GM10266 (cell line): Measurements from ENCODE around the gene LIN28A.

ENCODE experiments used
- DNase-seq: peaks from one replicate; pipeline ENCODE4 v3.0.0; 2012; ENCODE audit errors: extremely low spot score
- TF ChIP-seq, protein P1 (sequence below): IDR thresholded peaks from 2 replicates; pipeline ENCODE4 v1.5.1; 2012; ENCODE audit warnings: mild to moderate bottlenecking, low read depth; ENCODE audit not compliant: control insufficient read depth, insufficient read depth; ENCODE audit errors: missing control alignments

Gene LIN28A

DNA sequence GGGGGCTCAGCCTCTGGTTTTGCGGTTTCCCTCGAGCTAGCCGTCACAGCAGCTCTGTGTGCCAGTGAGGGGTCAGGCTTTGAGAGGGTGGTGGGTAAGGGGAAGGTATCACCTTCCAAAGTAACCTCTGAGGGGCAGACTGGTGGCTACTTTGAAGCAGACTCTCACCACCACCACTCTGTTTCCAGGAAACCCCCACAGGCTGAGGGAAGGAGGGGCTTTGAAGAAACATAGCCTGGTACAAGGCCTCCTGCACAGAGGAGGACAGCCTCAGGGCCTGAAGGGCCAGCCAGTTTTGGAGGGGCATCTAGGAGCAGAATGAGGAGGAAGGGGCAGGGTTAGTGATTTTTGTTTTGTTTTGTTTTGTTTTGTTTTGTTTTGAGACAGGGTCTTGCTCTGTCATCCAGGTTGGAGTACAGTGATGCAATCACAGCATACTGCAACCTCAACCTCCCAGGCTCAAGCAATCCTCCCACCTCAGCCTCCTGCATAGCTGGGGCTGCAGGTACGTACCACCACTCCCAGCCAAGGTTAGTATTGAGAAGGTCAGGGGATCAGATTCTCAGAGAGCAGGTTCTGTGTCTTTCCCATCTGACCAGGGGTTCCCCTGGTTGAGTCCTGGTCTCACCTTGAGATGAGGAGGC, 20.9 kb upstream of the LIN28A start:
- TF ChIP-seq, protein P1, sequence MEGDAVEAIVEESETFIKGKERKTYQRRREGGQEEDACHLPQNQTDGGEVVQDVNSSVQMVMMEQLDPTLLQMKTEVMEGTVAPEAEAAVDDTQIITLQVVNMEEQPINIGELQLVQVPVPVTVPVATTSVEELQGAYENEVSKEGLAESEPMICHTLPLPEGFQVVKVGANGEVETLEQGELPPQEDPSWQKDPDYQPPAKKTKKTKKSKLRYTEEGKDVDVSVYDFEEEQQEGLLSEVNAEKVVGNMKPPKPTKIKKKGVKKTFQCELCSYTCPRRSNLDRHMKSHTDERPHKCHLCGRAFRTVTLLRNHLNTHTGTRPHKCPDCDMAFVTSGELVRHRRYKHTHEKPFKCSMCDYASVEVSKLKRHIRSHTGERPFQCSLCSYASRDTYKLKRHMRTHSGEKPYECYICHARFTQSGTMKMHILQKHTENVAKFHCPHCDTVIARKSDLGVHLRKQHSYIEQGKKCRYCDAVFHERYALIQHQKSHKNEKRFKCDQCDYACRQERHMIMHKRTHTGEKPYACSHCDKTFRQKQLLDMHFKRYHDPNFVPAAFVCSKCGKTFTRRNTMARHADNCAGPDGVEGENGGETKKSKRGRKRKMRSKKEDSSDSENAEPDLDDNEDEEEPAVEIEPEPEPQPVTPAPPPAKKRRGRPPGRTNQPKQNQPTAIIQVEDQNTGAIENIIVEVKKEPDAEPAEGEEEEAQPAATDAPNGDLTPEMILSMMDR: no peak
- DNase-seq: no peak

DNA sequence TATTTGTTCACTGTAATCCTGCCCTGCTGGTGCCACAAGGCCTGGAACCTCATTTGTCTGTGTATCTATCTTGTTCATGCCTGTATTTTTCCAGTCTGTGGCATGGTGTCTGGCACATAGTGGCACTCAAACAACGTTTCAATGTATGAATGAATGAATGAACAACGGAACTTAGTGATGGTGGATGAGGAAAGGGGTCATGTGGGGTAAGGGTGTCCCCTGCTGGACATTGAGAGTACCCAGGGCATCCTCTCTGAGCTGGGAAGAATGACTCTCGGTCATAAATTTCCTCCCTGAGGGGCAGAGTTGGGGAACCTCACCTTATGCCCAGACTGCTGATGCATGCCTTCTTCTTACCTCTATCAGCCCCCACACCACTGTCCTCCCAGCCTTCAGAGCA, 19.2 kb upstream of the LIN28A start:
- TF ChIP-seq, protein P1: peak; percentile 46
- no peak for DNase-seq

DNA sequence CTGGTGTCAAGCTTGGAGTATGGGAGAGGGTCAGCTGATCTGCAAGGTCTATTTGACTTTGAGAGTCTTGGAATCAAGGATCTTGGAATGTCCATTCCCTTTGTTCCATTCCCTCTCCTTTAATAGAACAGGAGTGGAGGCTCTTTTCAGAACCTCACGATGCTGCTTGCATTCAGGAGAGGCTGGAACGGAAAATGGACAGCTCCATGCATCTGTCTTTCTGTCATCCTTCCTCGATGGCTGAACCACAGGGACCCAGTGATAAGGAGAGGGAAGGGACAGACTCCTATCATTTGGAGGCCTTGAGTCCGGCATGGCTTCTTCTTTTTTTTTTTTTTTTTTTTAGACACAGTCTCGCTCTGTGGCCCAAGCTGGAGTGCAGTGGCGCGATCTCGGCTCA, 14.9 kb upstream of the LIN28A start:
- TF ChIP-seq, protein P1: no peak
- DNase-seq: no peak

DNA sequence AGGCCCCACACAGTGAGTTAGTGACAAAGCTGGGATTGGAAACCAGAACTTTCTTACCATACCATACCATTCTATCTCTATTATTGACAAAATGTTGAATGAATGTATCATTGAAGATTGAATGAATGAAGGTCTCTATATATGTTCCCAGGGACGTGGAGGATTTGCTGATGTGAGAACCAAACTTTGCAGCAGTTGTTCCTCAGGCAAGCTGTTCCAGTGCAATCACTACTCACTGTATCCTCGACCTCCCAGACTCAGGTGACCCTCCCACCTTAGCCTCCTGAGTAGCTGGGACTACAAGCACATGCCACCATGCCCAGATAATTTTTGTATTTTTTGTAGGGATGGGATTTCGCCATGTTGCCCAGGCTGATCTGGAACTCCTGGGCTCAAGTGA, 11.6 kb upstream of the LIN28A start:
- DNase-seq: no peak
- TF ChIP-seq, protein P1: no peak

DNA sequence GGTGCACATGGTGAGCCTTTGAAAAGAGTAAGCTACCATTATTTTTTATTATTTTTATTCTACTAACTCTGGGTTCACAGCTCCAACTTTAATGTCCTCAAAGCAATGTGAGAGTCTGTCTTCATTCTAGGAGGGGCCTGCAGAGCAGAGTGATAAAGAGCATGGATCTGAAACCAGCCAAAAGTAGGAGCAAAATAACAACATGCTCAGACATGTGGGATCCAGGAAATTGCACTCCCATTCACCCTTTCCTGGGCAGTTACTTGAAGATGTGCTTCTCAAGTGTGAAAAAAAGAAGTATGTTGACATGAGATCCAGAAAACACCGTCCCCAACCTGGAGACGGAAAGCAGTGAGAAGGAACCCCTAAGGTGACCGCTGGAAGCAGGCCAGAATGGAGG, 8.7 kb upstream of the LIN28A start:
- TF ChIP-seq, protein P1: no peak
- DNase-seq: no peak

DNA sequence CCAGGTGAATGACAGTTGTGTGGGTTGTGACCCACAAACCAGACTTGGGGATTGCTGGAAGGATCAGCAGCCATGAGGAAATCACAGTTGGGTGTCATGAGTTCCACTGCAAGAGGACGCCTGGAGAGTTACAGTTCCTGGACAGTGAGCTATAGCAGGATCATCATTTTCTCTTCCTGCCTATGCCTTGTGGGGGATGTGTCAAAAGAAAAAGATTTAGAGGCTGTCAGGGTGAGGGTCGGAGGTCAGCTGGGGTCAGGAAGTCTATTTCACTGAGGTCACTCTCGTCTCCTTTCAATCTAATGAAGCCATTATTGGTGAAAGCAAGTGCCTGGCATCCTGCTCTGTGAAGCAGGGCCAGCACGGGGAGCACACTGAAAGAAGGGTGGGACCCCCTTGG, 7.0 kb upstream of the LIN28A start:
- TF ChIP-seq, protein P1: no peak
- no peak for DNase-seq

DNA sequence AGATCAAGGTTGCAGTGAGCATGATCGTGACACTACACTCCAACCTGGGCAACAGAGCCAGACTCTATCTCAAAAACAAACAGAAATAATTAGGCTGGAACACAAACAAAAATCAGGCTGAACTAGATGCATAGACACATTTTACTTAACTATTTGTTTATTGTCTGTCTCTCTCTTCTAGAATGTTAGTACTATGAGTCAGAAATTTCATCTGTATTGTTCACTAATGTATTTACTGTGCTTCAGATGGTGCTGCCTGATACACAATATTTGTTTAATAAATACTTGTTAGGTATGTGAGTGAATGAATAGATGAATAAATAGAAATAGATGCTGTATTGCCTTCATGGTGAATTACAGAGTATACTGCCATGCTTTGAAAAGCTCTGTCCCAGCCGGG, 6.0 kb upstream of the LIN28A start:
- DNase-seq: no peak
- TF ChIP-seq, protein P1: no peak
